HG02759 (cell line): ENCODE measurements around the gene ITPR2.

Experiments used
- ATAC-seq: cut with Tn5 transposase; IDR thresholded peaks from one replicate; pipeline ENCODE4 v1.9.1; 2021; ENCODE audit warnings: mild to moderate bottlenecking, moderate library complexity; ENCODE audit not compliant: unreplicated experiment

ITPR2 gene

GRCh38 chr12:26711072-26711471 lies 121.9 kb downstream of the ITPR2 start:
- no peak for ATAC-seq

GRCh38 chr12:26705851-26706250 lies 127.1 kb downstream of the ITPR2 start:
- ATAC-seq = no peak

- no peak for ATAC-seq
Observed at GRCh38 chr12:26704684-26705460, 128.1 kb downstream of the ITPR2 start.

- ATAC-seq = no peak
Observed at GRCh38 chr12:26704214-26704613, 128.8 kb downstream of the ITPR2 start.

- ATAC-seq = no peak
Observed at GRCh38 chr12:26702741-26703140, 130.3 kb downstream of the ITPR2 start.

GRCh38 chr12:26701604-26702215 lies 131.3 kb downstream of the ITPR2 start:
- no peak for ATAC-seq

GRCh38 chr12:26700430-26700829 lies 132.6 kb downstream of the ITPR2 start:
- ATAC-seq = no peak

GRCh38 chr12:26699237-26699636 lies 133.8 kb downstream of the ITPR2 start:
- no peak for ATAC-seq

GRCh38 chr12:26698186-26698585 lies 134.8 kb downstream of the ITPR2 start:
- ATAC-seq = no peak

GRCh38 chr12:26697217-26697616 lies 135.8 kb downstream of the ITPR2 start:
- no peak for ATAC-seq

- no peak for ATAC-seq
Observed at GRCh38 chr12:26696613-26697092, 136.3 kb downstream of the ITPR2 start.

- no peak for ATAC-seq
Observed at GRCh38 chr12:26696048-26696612, 136.9 kb downstream of the ITPR2 start.

- no peak for ATAC-seq
Observed at GRCh38 chr12:26694402-26694801, 138.6 kb downstream of the ITPR2 start.

GRCh38 chr12:26692407-26692806 lies 140.6 kb downstream of the ITPR2 start:
- no peak for ATAC-seq

- ATAC-seq = no peak
Observed at GRCh38 chr12:26691234-26691970, 141.6 kb downstream of the ITPR2 start.

- no peak for ATAC-seq
Observed at GRCh38 chr12:26690601-26691000, 142.4 kb downstream of the ITPR2 start.

GRCh38 chr12:26689281-26689841 lies 143.6 kb downstream of the ITPR2 start:
- no peak for ATAC-seq

- no peak for ATAC-seq
Observed at GRCh38 chr12:26688344-26688904, 144.6 kb downstream of the ITPR2 start.

GRCh38 chr12:26686408-26686807 lies 146.6 kb downstream of the ITPR2 start:
- ATAC-seq = no peak

GRCh38 chr12:26684101-26684500 lies 148.9 kb downstream of the ITPR2 start:
- no peak for ATAC-seq

GRCh38 chr12:26683443-26683842 lies 149.6 kb downstream of the ITPR2 start:
- no peak for ATAC-seq
